LNCAP (cell line): ENCODE measurements around the gene EDC4.

Source experiments
- TF ChIP-seq, protein P1 (sequence below): fragments of 450-650 bp; IDR thresholded peaks from 2 replicates; pipeline ENCODE4 v1.5.1; 2017; ENCODE audit warnings: mild to moderate bottlenecking

The EDC4 gene

GRCh38 chr16:67857547-67858233, 15.2 kb upstream of the EDC4 start:
- TF ChIP-seq, protein P1, sequence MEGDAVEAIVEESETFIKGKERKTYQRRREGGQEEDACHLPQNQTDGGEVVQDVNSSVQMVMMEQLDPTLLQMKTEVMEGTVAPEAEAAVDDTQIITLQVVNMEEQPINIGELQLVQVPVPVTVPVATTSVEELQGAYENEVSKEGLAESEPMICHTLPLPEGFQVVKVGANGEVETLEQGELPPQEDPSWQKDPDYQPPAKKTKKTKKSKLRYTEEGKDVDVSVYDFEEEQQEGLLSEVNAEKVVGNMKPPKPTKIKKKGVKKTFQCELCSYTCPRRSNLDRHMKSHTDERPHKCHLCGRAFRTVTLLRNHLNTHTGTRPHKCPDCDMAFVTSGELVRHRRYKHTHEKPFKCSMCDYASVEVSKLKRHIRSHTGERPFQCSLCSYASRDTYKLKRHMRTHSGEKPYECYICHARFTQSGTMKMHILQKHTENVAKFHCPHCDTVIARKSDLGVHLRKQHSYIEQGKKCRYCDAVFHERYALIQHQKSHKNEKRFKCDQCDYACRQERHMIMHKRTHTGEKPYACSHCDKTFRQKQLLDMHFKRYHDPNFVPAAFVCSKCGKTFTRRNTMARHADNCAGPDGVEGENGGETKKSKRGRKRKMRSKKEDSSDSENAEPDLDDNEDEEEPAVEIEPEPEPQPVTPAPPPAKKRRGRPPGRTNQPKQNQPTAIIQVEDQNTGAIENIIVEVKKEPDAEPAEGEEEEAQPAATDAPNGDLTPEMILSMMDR = no peak

GRCh38 chr16:67858500-67858899, 14.4 kb upstream of the EDC4 start:
- TF ChIP-seq, protein P1 = no peak

DNA sequence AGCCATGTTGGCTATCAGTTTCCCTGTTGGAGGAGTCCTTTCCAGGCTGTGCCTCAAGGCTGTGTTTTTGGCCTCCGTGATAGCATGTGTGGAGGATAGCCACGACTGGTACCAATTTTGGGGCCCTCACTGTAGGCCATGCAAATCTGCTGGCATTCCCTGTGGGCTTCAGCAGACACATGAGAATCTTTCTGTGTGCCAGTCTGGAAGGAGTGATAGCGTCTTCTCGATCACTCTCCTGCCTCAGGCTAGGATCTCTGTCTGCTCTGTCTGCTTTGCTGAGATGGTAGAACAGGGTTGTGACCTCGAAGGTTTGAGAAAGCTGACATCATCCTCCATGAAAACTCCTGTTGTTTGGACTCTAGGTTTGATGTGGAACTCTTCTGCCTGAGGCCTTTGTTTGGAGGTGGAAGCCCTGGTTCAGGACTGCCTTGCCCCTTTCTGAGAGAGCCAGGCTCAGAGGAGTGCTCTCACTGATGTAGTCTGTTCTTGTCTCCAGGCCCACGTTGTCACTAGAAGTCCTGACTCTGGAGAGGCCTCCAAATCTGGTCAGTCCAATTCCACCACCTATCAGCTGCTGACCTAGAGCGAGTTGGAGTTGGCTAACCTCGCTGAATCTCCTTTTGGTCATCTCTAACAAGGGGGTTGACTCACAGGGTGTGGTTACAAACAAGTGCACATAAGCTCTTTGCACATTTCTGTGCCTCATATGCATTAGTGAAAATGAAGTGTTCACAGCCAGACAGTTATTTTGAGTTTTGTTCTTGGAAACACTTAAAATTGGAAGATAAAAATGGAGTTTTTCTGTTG, 12.1 kb upstream of the EDC4 start:
- TF ChIP-seq, protein P1 = no peak

GRCh38 chr16:67861877-67862276, 11.0 kb upstream of the EDC4 start:
- TF ChIP-seq, protein P1 = no peak

- TF ChIP-seq, protein P1 = no peak
These were observed 9.9 kb upstream of the EDC4 start for GRCh38 chr16:67862623-67863583.

DNA sequence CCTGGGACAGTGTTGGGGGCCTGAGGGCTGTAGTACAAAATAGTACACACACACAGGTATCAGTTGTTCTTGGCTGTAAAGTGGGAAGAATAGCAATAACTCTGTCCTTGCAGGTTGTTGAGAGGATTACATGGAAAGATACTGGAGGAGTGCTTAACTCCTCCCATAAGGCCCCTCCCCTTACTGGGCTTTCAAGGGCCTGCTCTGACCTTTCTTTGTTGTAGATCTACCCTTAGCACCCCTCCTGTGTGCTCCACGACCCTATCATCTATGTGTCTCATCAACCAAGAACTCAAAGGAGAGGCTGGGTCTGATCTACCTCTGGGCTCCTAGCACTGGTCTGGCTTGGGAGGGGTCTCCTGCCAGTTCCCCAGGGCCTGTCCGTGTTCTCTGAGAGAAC, 8.3 kb upstream of the EDC4 start:
- TF ChIP-seq, protein P1 = no peak

GRCh38 chr16:67865318-67865717, 7.5 kb upstream of the EDC4 start:
- TF ChIP-seq, protein P1 = peak; percentile 45; the same call in 1 of the 2 replicates
